Testis (tissue), 3 donors: ENCODE data around the gene B3GALNT2. TPM values are rescaled to one million over a fixed set of nuclear protein-coding genes. Genes with fewer than 3 reads are reported as not detected.

ENCODE experiments used
- DNase-seq: peaks from one replicate; pipeline ENCODE4 v3.0.0-alpha.2; 2019
- H3K27ac ChIP-seq, 2 donors: fragments of 200-600 bp; sonication (generic); one replicate each; pipeline ENCODE4 v1.5.1; 2019
- H3K27me3 ChIP-seq: fragments of 200-600 bp; sonication (generic); one replicate; pipeline ENCODE4 v1.5.1; 2019
- H3K36me3 ChIP-seq: fragments of 200-600 bp; sonication (generic); one replicate; pipeline ENCODE4 v1.5.1; 2017; ENCODE audit warnings: low read depth; ENCODE audit errors: missing control alignments
- H3K4me1 ChIP-seq: fragments of 200-600 bp; sonication (generic); one replicate; pipeline ENCODE4 v1.5.1; 2019
- H3K4me3 ChIP-seq, 2 donors: fragments of 200-600 bp; sonication (generic); one replicate each; pipeline ENCODE4 v1.5.1; 2017 to 2019
- H3K9me3 ChIP-seq: fragments of 200-600 bp; sonication (generic); one replicate; pipeline ENCODE4 v1.5.1; 2017
- CTCF ChIP-seq, 3 experiments: fragments of 450-650 bp in 2 of 3; fragments of 200-600 bp in 1 of 3; sonication (generic) in 1 of 3; IDR thresholded peaks; one replicate each; pipeline ENCODE4 v1.5.1; 2016 to 2019; ENCODE audit warnings: antibody characterized with exemption in 3 of 3, mild to moderate bottlenecking in 2 of 3, moderate library complexity in 1 of 3
- POLR2A ChIP-seq: fragments of 450-650 bp; IDR thresholded peaks from one replicate; pipeline ENCODE4 v1.6.1; 2017; ENCODE audit warnings: antibody characterized with exemption, mild to moderate bottlenecking, moderate library complexity
- WGBS, 2 donors: methylation state at CpG; one replicate each; pipeline ENCODE4 v1.1.5; 2018; 5-methylcytosine and 5-hydroxymethylcytosine counted together
- intact Hi-C: fragments of 100-400 bp; cut with DNase I; formaldehyde crosslinking; loops from one replicate; pipeline ENCODE4 v1.15.1; 2023; ENCODE audit warnings: low total_unique reads
- polyA plus RNA-seq: library from polyadenylated mRNA; stranded (reverse); fragments of 350-450 nt; fragmentation: Illumina TruSeq; extraction: RNeasy Lipid Tissue Mini Kit (QIAGEN cat#74804); gene quantifications from one replicate; pipeline ENCODE4 v1.2.3, GENCODE V29; 2014; ENCODE audit warnings: low read depth, low replicate concordance; ENCODE audit not compliant: insufficient read depth
- total RNA-seq, 2 donors: library from RNA; depleted of rRNA; stranded (reverse); fragments of >200 nt; gene quantifications; one replicate each; pipeline ENCODE4 v1.2.3, GENCODE V29; 2016

B3GALNT2 gene
- total and polyA plus RNA-seq, 3 donors from 2014 or later, result 18.3 to 62.5 (median 32.3) TPM

- H3K27me3 ChIP-seq, result no peaks in the 10 kb centered on the region
- no peaks in the 10 kb centered on the region for H3K36me3 ChIP-seq
These were observed 55.6 kb downstream of the B3GALNT2 start for GRCh38 chr1:235448616-235449015.

GRCh38 chr1:235442788-235443429 lies 61.3 kb downstream of the B3GALNT2 start:
- Histone ChIP-seq H3K9me3 (no peaks in the 10 kb centered on the region), H3K27me3 (no peaks in the 10 kb centered on the region), H3K4me1 (no peaks in the 10 kb centered on the region), H3K36me3 (no peaks in the 10 kb centered on the region), H3K4me3 (no peak overlapping the region), H3K27ac (no peak overlapping the region)
- no peak for DNase-seq
- 93 to 94% methylated on average over 9 of the region's 9 CpGs for WGBS, 2 donors
- TF ChIP-seq CTCF (IDR thresholded peaks at IDR 0.05) (no peak), POLR2A (no peak)
- intact Hi-C loops, result no loop called here

More at GRCh38 chr1:235448616-235449015, 55.6 kb downstream of the B3GALNT2 start:
- WGBS, 2 donors, result 90 to 93% methylated on average over 7 of the region's 7 CpGs
- TF ChIP-seq CTCF (IDR thresholded peaks at IDR 0.05), result no peak
- TF ChIP-seq POLR2A, result no peak
- no peak for DNase-seq
- Histone ChIP-seq H3K4me3 (no peak overlapping the region), H3K9me3 (no peaks in the 10 kb centered on the region), H3K27ac (no peak overlapping the region), H3K4me1 (no peaks in the 10 kb centered on the region)
- intact Hi-C loops, result no loop called here

GRCh38 chr1:235441159-235441685 lies 63.0 kb downstream of the B3GALNT2 start:
- Histone ChIP-seq H3K4me3 (no peak overlapping the region), H3K9me3 (no peaks in the 10 kb centered on the region), H3K27ac (no peak overlapping the region), H3K27me3 (no peaks in the 10 kb centered on the region), H3K4me1 (no peaks in the 10 kb centered on the region), H3K36me3 (no peaks in the 10 kb centered on the region)
- WGBS, 2 donors, result 85 to 87% methylated on average over 6 of the region's 6 CpGs
- TF ChIP-seq POLR2A (no peak), CTCF (IDR thresholded peaks at IDR 0.05) (no peak)
- DNase-seq, result no peak
- intact Hi-C loops, result no loop called here

GRCh38 chr1:235434001-235434400 lies 70.3 kb downstream of the B3GALNT2 start:
- Histone ChIP-seq H3K9me3 (no peaks in the 10 kb centered on the region), H3K36me3 (no peaks in the 10 kb centered on the region), H3K27me3 (no peaks in the 10 kb centered on the region), H3K27ac (no peak overlapping the region), H3K4me1 (no peaks in the 10 kb centered on the region), H3K4me3 (no peak overlapping the region)
- no peak for DNase-seq
- intact Hi-C loops, result no loop called here
- WGBS, 2 donors, result 91 to 92% methylated on average over 8 of the region's 8 CpGs
- TF ChIP-seq CTCF (IDR thresholded peaks at IDR 0.05) (no peak), POLR2A (no peak)

GRCh38 chr1:235430991-235431390 lies 73.3 kb downstream of the B3GALNT2 start:
- intact Hi-C loops, result no loop called here
- Histone ChIP-seq H3K9me3 (no peaks in the 10 kb centered on the region), H3K36me3 (no peaks in the 10 kb centered on the region), H3K27me3 (no peaks in the 10 kb centered on the region), H3K27ac (no peak overlapping the region), H3K4me1 (no peaks in the 10 kb centered on the region), H3K4me3 (no peak overlapping the region)
- TF ChIP-seq POLR2A (no peak), CTCF (IDR thresholded peaks at IDR 0.05) (no peak)
- WGBS, 2 donors, result 65 to 69% methylated on average over 6 of the region's 6 CpGs
- DNase-seq, result no peak
